ENCODE results near the gene TBC1D2.

- TF ChIP-seq POLR2A (IDR thresholded peaks at IDR 0.05; ENCODE audit: low read depth, low read length) (no peak), CEBPB (IDR thresholded peaks at IDR 0.05; ENCODE audit: low read depth, low read length) (no peak), CTCF (conservative IDR thresholded peaks at IDR 0.05; ENCODE audit: low read depth, low read length) (no peak), ELK1 (IDR thresholded peaks at IDR 0.05; ENCODE audit: borderline replicate concordance, low read depth, low read length) (no peak), FOS (IDR thresholded peaks at IDR 0.05; ENCODE audit: low read depth, low read length) (no peak)
Observed at GRCh38 chr9:98275159-98275558, 19.7 kb upstream of the TBC1D2 start.

Measured in IMR-90 (cell line).